HG02852 (cell line): ENCODE measurements around the gene ODF2L.

Experiments
- ATAC-seq: cut with Tn5 transposase; IDR thresholded peaks from one replicate; pipeline ENCODE4 v1.9.1; 2021; ENCODE audit warnings: mild to moderate bottlenecking, moderate library complexity; ENCODE audit not compliant: unreplicated experiment

ODF2L gene

GRCh38 chr1:86322241-86322640, 73.9 kb downstream of the ODF2L start:
- ATAC-seq: no peak

GRCh38 chr1:86318436-86318835, 77.7 kb downstream of the ODF2L start:
- ATAC-seq: no peak

GRCh38 chr1:86317926-86318325, 78.2 kb downstream of the ODF2L start:
- no peak for ATAC-seq

- ATAC-seq: no peak
These were observed 90.4 kb downstream of the ODF2L start for GRCh38 chr1:86305731-86306130.

- no peak for ATAC-seq
These were observed 93.0 kb downstream of the ODF2L start for GRCh38 chr1:86303041-86303690.
